K562 (cell line): ENCODE data around the gene SFXN3. TPM values are rescaled to one million over a fixed set of nuclear protein-coding genes. Genes with fewer than 3 reads are reported as not detected.

Source experiments
- CBFA2T2 ChIP-seq: fragments of 450-650 bp; conservative IDR thresholded peaks from 2 replicates; pipeline ENCODE4 v1.6.1; 2017; ENCODE audit warnings: mild to moderate bottlenecking
- CREB1 ChIP-seq, 2 experiments: sonication (generic) in 1 of 2; formaldehyde crosslinking in 1 of 2; IDR thresholded peaks; 2 replicates each; pipeline versions ENCODE4 v1.6.1 to v1.8.0; 2012 to 2022; ENCODE audit warnings: inconsistent platforms in 1 of 2, mild to moderate bottlenecking in 1 of 2, missing genetic modification reagents in 1 of 2, moderate library complexity in 1 of 2
- CREM ChIP-seq: IDR thresholded peaks from 2 replicates; pipeline ENCODE4 v1.6.1; 2014; ENCODE audit warnings: antibody characterized with exemption, low read depth
- DMBX1 ChIP-seq: fragments of 250-450 bp; sonication (Bioruptor Pico); IDR thresholded peaks from 2 replicates; pipeline ENCODE4 v1.8.0; 2022; ENCODE audit warnings: inconsistent platforms, mild to moderate bottlenecking, moderate library complexity, borderline replicate concordance
- KAT7 ChIP-seq: sonication (generic); formaldehyde crosslinking; IDR thresholded peaks from 2 replicates; pipeline ENCODE4 v1.8.0; 2022; ENCODE audit warnings: missing genetic modification reagents, mild to moderate bottlenecking, borderline replicate concordance
- MAZ ChIP-seq, 2 experiments: fragments of 450-650 bp in 1 of 2; sonication (generic) in 1 of 2; formaldehyde crosslinking; IDR thresholded peaks in 1 of 2; conservative IDR thresholded peaks in 1 of 2; 2 replicates each; pipeline versions ENCODE4 v1.4.0 to v1.5.0; 2020; ENCODE audit warnings: mild to moderate bottlenecking in 1 of 2, missing genetic modification reagents in 1 of 2
- NRF1 ChIP-seq, 2 experiments: fragments of 450-650 bp; IDR thresholded peaks in 1 of 2; conservative IDR thresholded peaks in 1 of 2; 2 replicates each; pipeline ENCODE4 v1.6.1; 2014; ENCODE audit warnings: mild to moderate bottlenecking in 2 of 2
- PBX2 ChIP-seq, 2 experiments: IDR thresholded peaks in 1 of 2; conservative IDR thresholded peaks in 1 of 2; 2 replicates each; pipeline ENCODE4 v1.6.1; 2016; ENCODE audit warnings: low read depth in 2 of 2, mild to moderate bottlenecking in 1 of 2, missing compliant biosample characterization in 1 of 2, missing genetic modification characterization in 1 of 2, moderate library complexity in 1 of 2
- PURB ChIP-seq: sonication (generic); formaldehyde crosslinking; IDR thresholded peaks from 2 replicates; pipeline ENCODE4 v1.9.0; 2021; ENCODE audit warnings: low read depth, mild to moderate bottlenecking, missing genetic modification reagents
- RB1 ChIP-seq: fragments of 450-650 bp; IDR thresholded peaks from 2 replicates; pipeline ENCODE4 v1.6.1; 2017; ENCODE audit warnings: low read depth, mild to moderate bottlenecking
- ZBTB49 ChIP-seq: sonication (generic); formaldehyde crosslinking; IDR thresholded peaks from 2 replicates; pipeline ENCODE4 v1.8.0; 2022; ENCODE audit warnings: missing genetic modification reagents, mild to moderate bottlenecking, borderline replicate concordance
- ZKSCAN3 ChIP-seq: fragments of 250-450 bp; sonication (Bioruptor Pico); IDR thresholded peaks from 2 replicates; pipeline ENCODE4 v1.4.0; 2020
- ZNF232 ChIP-seq: sonication (generic); formaldehyde crosslinking; IDR thresholded peaks from 2 replicates; pipeline ENCODE4 v1.8.0; 2022; ENCODE audit warnings: mild to moderate bottlenecking, missing genetic modification reagents
- ZNF408 ChIP-seq: fragments of 250-450 bp; sonication (Bioruptor Pico); IDR thresholded peaks from 2 replicates; pipeline ENCODE4 v1.4.0; 2020; ENCODE audit warnings: low read depth, mild to moderate bottlenecking, moderate library complexity
- ZNF512 ChIP-seq: IDR thresholded peaks from 2 replicates; pipeline ENCODE4 v1.6.1; 2016; ENCODE audit warnings: missing genetic modification characterization, missing compliant biosample characterization
- ZNF57 ChIP-seq: fragments of 450-650 bp; formaldehyde crosslinking; IDR thresholded peaks from 2 replicates; pipeline ENCODE4 v1.4.0; 2020; ENCODE audit warnings: mild to moderate bottlenecking, moderate library complexity
- ZNF77 ChIP-seq: fragments of 250-450 bp; sonication (Bioruptor Pico); IDR thresholded peaks from 2 replicates; pipeline ENCODE4 v1.5.0; 2020
- polyA plus RNA-seq, 8 experiments: library from polyadenylated mRNA; depleted of rRNA in 4 of 8; stranded (reverse) in 5 of 8; unstranded in 3 of 8; fragments of >200 nt; fragmentation: Nextera tagmentation in 2 of 8; fragmentation: Illumina TruSeq in 1 of 8; extraction: Ambion mirVana in 2 of 8; extraction: Trizol in 1 of 8; gene quantifications; 2 replicates each; pipeline versions ENCODE4 v1.2.1 to v1.2.3, GENCODE V29; 2011 to 2014; ENCODE audit warnings: inconsistent platforms in 1 of 8, missing spikeins in 1 of 8
- total RNA-seq, 7 experiments: library from RNA; depleted of rRNA in 6 of 7; stranded (reverse); fragments of >200 nt in 6 of 7; fragmentation: Illumina TruSeq in 2 of 7; extraction: Trizol in 2 of 7; gene quantifications; 2 replicates each; pipeline versions ENCODE4 v1.2.1 to v1.2.3, GENCODE V29; 2011 to 2021; ENCODE audit warnings: low replicate concordance in 1 of 7

The SFXN3 gene
- total and polyA plus RNA-seq, 9 of the 15 experiments (the other 6 are each of a cell fraction or from before 2014, with no cell fraction given): 0.24 to 4.6 (median 0.86) TPM

GRCh38 chr10:101050208-101051069 lies 19.4 kb downstream of the SFXN3 start (continued):
- TF ChIP-seq ZNF512 (tag): no peak
- TF ChIP-seq KAT7: no peak
- TF ChIP-seq ZNF408 (CRISPR knock-in tag): no peak
- TF ChIP-seq PURB (CRISPR knock-in tag): no peak
- peak in 1 of 2 experiments; percentile 32; a peak in 1 of 4 replicates for TF ChIP-seq NRF1 (conservative IDR thresholded peaks at IDR 0.05 in 1 of 2, IDR thresholded peaks at IDR 0.05 in 1 of 2)
- TF ChIP-seq ZNF232: no peak
- peak in 1 of 2 experiments; percentile 53; a peak in 2 of 4 replicates for TF ChIP-seq MAZ (CRISPR knock-in tag; conservative IDR thresholded peaks at IDR 0.05 in 1 of 2, IDR thresholded peaks at IDR 0.05 in 1 of 2)
- TF ChIP-seq ZKSCAN3: no peak
- TF ChIP-seq CREM: 0 out of 2 replicates have a peak, but pooled peaks have one; percentile 10
- TF ChIP-seq CBFA2T2: no peak
- TF ChIP-seq PBX2 (CRISPR knock-in tag; IDR thresholded peaks at IDR 0.05; ENCODE audit: low read depth): no peak
- TF ChIP-seq PBX2 (tag; conservative IDR thresholded peaks at IDR 0.05; ENCODE audit: low read depth): no peak
- TF ChIP-seq CREB1 (IDR thresholded peaks at IDR 0.05): no peak
- no peak for TF ChIP-seq CREB1 (CRISPR knock-in tag; IDR thresholded peaks at IDR 0.05)
- peak; percentile 54; the same call in 1 of the 2 replicates for TF ChIP-seq RB1
- no peak for TF ChIP-seq ZBTB49 (CRISPR knock-in tag)
- no peak for TF ChIP-seq ZNF57 (CRISPR knock-in tag)
- no peak for TF ChIP-seq DMBX1 (CRISPR knock-in tag)
- no peak for TF ChIP-seq ZNF77 (CRISPR knock-in tag)
